ENCODE measurements around the gene WNT1.

DNA sequence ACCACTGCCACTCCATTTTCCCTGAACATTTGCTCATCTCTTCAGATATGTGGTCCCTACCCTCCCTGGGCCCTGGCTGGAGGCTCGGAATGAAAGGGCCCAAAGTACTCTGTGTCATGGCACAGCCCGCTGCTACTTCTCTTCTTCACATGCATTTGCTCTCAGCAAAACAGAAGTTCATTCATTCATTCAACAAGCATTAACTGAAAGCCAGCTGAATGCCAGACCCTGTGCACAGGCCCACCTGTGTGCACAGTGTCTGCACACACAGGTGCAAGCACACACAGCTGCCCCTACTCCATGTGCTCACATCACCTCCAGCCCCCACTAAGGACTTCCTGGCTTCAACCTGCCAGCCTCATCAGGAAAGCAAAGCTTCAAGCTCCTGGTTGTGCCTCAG lies 7.8 kb downstream of the WNT1 start:
- TF ChIP-seq JUND (IDR thresholded peaks at IDR 0.05; ENCODE audit: low read depth, low read length), result no peak
- TF ChIP-seq, protein P1, sequence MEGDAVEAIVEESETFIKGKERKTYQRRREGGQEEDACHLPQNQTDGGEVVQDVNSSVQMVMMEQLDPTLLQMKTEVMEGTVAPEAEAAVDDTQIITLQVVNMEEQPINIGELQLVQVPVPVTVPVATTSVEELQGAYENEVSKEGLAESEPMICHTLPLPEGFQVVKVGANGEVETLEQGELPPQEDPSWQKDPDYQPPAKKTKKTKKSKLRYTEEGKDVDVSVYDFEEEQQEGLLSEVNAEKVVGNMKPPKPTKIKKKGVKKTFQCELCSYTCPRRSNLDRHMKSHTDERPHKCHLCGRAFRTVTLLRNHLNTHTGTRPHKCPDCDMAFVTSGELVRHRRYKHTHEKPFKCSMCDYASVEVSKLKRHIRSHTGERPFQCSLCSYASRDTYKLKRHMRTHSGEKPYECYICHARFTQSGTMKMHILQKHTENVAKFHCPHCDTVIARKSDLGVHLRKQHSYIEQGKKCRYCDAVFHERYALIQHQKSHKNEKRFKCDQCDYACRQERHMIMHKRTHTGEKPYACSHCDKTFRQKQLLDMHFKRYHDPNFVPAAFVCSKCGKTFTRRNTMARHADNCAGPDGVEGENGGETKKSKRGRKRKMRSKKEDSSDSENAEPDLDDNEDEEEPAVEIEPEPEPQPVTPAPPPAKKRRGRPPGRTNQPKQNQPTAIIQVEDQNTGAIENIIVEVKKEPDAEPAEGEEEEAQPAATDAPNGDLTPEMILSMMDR (IDR thresholded peaks at IDR 0.05 in 2 of 3, conservative IDR thresholded peaks at IDR 0.05 in 1 of 3; ENCODE audit: control insufficient read depth in 2 of 3, extremely low read depth in 1 of 3, insufficient read depth in 1 of 3, low read depth in 3 of 3, low read length in 3 of 3), result no peak
- no peak for TF ChIP-seq RELA (IDR thresholded peaks at IDR 0.05; ENCODE audit: borderline replicate concordance, partially characterized antibody)
- TF ChIP-seq, protein P2, sequence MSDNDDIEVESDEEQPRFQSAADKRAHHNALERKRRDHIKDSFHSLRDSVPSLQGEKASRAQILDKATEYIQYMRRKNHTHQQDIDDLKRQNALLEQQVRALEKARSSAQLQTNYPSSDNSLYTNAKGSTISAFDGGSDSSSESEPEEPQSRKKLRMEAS (IDR thresholded peaks at IDR 0.05; ENCODE audit: low read depth, low read length), result no peak
- TF ChIP-seq, protein P3, sequence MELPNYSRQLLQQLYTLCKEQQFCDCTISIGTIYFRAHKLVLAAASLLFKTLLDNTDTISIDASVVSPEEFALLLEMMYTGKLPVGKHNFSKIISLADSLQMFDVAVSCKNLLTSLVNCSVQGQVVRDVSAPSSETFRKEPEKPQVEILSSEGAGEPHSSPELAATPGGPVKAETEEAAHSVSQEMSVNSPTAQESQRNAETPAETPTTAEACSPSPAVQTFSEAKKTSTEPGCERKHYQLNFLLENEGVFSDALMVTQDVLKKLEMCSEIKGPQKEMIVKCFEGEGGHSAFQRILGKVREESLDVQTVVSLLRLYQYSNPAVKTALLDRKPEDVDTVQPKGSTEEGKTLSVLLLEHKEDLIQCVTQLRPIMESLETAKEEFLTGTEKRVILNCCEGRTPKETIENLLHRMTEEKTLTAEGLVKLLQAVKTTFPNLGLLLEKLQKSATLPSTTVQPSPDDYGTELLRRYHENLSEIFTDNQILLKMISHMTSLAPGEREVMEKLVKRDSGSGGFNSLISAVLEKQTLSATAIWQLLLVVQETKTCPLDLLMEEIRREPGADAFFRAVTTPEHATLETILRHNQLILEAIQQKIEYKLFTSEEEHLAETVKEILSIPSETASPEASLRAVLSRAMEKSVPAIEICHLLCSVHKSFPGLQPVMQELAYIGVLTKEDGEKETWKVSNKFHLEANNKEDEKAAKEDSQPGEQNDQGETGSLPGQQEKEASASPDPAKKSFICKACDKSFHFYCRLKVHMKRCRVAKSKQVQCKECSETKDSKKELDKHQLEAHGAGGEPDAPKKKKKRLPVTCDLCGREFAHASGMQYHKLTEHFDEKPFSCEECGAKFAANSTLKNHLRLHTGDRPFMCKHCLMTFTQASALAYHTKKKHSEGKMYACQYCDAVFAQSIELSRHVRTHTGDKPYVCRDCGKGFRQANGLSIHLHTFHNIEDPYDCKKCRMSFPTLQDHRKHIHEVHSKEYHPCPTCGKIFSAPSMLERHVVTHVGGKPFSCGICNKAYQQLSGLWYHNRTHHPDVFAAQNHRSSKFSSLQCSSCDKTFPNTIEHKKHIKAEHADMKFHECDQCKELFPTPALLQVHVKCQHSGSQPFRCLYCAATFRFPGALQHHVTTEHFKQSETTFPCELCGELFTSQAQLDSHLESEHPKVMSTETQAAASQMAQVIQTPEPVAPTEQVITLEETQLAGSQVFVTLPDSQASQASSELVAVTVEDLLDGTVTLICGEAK (IDR thresholded peaks at IDR 0.05; ENCODE audit: borderline replicate concordance), result no peak
- no peak for TF ChIP-seq SMC3 (IDR thresholded peaks at IDR 0.05; ENCODE audit: borderline replicate concordance, low read length)
- TF ChIP-seq BACH1 (IDR thresholded peaks at IDR 0.05; ENCODE audit: borderline replicate concordance), result no peak
- no peak for TF ChIP-seq ZNF622 (IDR thresholded peaks at IDR 0.05)
- TF ChIP-seq, protein P4, sequence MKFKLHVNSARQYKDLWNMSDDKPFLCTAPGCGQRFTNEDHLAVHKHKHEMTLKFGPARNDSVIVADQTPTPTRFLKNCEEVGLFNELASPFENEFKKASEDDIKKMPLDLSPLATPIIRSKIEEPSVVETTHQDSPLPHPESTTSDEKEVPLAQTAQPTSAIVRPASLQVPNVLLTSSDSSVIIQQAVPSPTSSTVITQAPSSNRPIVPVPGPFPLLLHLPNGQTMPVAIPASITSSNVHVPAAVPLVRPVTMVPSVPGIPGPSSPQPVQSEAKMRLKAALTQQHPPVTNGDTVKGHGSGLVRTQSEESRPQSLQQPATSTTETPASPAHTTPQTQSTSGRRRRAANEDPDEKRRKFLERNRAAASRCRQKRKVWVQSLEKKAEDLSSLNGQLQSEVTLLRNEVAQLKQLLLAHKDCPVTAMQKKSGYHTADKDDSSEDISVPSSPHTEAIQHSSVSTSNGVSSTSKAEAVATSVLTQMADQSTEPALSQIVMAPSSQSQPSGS (IDR thresholded peaks at IDR 0.05; ENCODE audit: low read length), result no peak
- no peak for TF ChIP-seq JUNB (IDR thresholded peaks at IDR 0.05)
- no peak for TF ChIP-seq POLR2A (IDR thresholded peaks at IDR 0.05; ENCODE audit: low read depth, low read length)
- TF ChIP-seq POLR2AphosphoS5 (IDR thresholded peaks at IDR 0.05; ENCODE audit: low read length), result no peak
- TF ChIP-seq ZBED1 (IDR thresholded peaks at IDR 0.05; ENCODE audit: borderline replicate concordance), result no peak
- TF ChIP-seq, protein P5, sequence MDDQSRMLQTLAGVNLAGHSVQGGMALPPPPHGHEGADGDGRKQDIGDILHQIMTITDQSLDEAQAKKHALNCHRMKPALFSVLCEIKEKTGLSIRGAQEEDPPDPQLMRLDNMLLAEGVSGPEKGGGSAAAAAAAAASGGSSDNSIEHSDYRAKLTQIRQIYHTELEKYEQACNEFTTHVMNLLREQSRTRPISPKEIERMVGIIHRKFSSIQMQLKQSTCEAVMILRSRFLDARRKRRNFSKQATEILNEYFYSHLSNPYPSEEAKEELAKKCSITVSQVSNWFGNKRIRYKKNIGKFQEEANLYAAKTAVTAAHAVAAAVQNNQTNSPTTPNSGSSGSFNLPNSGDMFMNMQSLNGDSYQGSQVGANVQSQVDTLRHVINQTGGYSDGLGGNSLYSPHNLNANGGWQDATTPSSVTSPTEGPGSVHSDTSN (IDR thresholded peaks at IDR 0.05; ENCODE audit: insufficient replicate concordance, low read depth, low read length), result no peak

Measured in GM12878 (cell line).